NCI-H2227 treated with DMSO at 0.1 percent for 48 hours (cell line): ENCODE measurements around the gene ZNF239.
A peak's percentile ranks its signal among the peaks of the same experiment; 100 is the strongest.
"Not testable (repeated sequence)": the region's sequence is repeated elsewhere in the genome, so short reads cannot be mapped to it uniquely, and the experiment has no call there.

Experiments
- DNase-seq: peaks from one replicate; lab custom pipeline; 2025; lab: John Stamatoyannopoulos, UW

ZNF239 gene

GRCh38 chr10:43574001-43574892 is at the start of gene ZNF239:
Gene ZNF239 (minus strand): TSS chr10:43574616. CDS start chr10:43558079, 16,537 bp downstream.
- peak; percentile 64 for DNase-seq

DNA sequence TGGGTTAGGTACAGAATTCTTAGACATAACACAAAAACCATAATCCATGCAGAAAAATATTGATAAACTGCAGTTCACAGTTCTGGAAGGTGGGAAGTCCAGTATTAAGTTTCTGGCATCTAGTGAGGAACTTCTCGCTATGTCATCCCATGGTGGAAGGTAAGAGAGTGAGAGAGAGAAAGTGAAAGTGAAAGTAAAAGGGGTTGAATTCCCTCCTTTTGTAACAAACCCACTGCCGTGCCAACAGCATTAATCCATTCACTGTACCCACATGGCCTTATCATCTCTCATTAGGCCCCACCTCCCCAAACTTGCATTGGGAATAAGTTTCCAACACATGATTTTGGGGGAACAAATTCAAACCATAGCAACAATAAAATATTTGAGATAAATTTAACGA is 48.9 kb upstream of the ZNF239 start:
- DNase-seq: no peak

DNA sequence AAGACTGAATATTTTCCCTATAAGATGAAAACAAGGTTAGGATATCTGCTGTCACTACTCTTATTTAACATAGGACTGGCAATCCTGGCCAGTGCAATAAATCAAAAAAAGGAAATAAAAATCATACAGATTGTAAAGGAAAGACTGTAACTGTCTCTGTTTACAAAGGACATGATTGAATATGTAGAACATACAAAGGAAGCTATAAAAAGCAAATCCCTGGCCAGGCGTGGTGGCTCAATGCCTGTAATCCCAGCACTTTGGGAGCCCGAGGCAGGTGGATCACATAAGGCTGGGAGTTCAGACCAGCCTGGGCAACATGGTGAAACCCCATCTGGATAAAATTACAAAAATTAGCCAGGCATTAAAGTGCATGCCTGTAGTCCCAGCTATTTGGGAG is 47.6 kb upstream of the ZNF239 start:
- no peak for DNase-seq

DNA sequence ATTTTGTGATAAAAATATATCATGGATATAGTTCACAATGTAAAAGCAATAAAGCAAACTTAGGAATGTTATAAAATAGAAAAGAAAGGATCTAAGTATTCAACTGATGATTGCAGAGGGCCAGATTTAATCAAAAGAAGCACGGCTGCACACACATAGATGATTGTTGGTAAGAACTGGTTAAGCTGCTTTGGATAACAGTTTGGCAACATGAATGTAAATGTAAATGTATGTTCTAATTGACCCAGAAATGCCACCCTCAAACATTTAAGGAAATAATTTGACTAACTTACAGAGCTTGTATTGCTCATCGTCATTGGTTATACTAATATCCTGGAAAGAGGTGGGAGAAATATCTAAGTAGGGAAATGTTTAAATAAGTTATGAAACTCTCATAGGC is 45.0 kb upstream of the ZNF239 start:
- DNase-seq: no peak

DNA sequence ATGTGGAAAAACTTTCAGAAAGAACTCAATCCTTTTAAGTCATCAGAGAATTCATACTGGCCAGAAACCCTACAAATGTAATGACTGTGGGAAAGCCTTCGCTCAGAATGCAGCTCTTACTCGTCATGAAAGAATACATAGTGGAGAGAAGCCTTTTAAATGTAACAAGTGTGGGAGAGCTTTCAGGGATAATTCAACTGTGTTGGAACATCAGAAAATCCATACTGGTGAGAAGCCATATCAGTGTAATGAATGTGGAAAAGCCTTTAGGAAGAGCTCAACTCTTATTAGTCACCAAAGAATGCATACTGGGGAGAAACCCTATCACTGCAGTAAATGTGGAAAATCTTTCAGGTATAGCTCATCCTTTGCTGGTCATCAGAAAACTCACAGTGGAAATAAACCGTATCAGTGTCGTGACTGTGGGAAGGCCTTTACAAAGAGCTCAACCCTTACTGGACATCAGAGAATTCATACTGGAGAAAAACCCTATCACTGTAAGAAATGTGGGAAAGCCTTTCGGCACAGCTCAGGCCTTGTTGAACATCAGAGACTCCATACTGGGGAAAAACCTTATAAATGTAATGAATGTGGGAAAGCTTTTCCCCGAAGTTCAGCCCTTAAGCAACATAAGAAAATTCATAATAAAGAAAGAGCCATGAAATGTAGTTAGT is 42.4 kb upstream of the ZNF239 start:
- no peak for DNase-seq

DNA sequence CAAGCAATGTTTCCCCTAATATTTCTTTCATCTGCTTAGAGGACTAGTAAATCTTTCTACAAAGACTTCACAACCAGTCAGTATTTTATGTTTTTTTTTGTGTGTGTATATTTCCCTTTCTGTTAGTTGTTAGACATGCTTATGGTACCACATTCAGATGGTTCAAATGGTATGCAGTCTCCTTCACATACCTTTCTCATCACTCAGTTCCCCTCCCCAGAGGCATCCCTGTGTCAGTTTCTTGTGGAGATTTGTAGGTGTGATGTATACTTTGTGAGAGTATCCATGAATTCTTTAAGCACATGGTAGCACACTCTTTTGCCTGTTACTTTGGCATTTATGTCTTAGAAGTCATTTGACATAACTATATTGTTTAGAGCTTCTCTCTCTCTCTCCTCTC is 36.2 kb upstream of the ZNF239 start:
- no peak for DNase-seq

DNA sequence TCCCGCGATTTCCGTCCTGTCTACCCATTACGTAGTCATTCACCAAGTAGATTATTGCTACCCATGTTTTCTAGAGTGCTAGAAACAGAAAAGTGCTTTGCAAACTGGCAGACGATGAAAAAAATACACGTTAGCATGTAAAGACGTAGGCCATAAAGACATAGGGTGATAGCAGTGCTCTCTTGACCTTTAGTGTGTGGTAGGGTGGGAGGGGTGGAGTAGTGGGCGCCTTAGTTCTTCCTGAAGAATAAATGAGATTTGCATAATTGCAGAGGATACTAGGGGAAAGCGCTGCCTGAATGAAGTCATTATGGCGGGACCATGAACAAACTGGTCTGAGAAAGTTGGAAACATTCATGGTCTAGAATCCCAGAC is 32.8 kb upstream of the ZNF239 start:
- DNase-seq: no peak

GRCh38 chr10:43606323-43607198 is 32.1 kb upstream of the ZNF239 start, which contains the start of gene ZNF485:
Gene ZNF485 (plus strand): TSS chr10:43606438. CDS start chr10:43607051, 613 bp downstream.
- peak; percentile 38 for DNase-seq

- DNase-seq: no peak
Observed at GRCh38 chr10:43605850-43606322, 31.5 kb upstream of the ZNF239 start.

GRCh38 chr10:43601576-43601975 is 27.2 kb upstream of the ZNF239 start:
- DNase-seq: not testable (repeated sequence)

- DNase-seq: no peak
Observed at GRCh38 chr10:43599333-43599732, 24.9 kb upstream of the ZNF239 start.

DNA sequence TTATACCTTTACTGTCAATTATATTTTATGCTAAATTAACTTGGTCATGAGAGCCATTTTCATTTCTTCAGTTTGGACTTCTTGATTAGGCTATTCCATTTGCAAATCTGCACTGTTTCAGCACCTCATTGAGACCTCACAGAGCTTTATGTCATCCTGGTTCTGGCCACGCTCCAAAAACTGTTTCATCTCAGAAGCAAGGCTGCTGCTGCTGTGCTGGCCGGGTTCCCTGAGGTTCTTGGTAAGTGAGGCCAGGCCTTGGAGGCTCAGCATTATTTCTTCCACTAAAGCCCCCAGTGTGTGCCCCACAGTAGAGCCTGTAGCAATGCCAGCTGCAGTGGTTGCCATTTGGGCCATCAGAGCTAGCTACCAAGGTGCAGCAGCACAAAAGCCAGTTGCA is 24.0 kb upstream of the ZNF239 start:
- DNase-seq: no peak

GRCh38 chr10:43596546-43596945 is 22.1 kb upstream of the ZNF239 start:
- no peak for DNase-seq

DNA sequence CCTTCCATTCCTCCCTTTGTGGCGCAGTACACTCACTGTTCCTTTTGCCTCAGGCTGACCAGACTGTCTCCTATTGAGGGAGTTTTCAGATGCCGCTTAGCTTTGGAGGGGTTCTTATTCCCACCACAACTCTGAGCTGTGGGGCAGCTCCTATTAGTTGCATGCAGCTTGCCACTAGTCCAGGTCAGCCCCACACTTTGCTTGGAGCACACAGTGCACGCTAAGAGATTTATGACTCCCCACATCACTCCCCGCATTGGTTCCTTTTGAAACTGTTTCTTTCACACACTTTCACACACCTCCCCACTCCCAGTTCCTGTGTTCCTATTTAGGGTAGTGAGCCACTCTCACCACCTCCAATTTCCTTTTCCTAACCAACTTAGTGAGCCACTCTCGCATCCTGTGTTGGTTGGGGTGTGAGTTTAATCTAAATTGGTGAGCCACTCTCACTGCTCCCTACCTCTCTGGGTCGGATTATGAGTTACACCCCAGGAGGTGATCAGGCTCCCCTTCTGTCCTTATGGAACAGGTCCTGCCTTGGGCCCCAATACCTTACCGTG is 21.4 kb upstream of the ZNF239 start:
- no peak for DNase-seq

DNA sequence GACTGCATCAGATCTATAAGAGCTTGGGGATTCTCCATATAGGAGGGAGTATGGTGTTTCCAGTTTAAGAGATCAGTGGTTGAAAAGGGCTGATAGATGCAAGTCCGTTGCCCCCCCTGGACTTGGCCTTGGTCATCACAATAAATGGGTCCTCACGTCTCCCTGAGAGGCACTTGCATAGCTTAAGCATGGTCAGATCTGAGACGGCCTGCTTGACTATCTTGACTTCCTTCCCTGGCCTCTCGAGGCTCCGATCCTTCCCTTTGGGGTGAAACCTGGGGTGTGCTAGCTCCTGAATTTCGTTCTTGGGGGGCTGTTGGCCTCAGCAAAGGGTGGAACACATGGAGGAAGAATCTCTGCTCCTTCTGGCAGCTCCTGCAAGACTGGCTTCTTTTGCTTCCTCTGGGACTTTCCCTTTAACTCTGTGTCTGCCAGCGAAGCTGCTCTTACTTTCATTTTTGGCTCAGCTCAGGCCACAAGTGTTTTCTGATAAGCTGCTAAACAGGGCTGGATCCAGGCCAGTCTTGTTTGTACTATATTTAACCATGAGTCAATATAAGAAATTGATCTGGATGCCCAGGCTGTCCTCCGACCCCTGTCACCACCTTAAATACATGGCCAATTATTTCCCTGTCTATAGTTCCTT is 20.7 kb upstream of the ZNF239 start:
- no peak for DNase-seq

DNA sequence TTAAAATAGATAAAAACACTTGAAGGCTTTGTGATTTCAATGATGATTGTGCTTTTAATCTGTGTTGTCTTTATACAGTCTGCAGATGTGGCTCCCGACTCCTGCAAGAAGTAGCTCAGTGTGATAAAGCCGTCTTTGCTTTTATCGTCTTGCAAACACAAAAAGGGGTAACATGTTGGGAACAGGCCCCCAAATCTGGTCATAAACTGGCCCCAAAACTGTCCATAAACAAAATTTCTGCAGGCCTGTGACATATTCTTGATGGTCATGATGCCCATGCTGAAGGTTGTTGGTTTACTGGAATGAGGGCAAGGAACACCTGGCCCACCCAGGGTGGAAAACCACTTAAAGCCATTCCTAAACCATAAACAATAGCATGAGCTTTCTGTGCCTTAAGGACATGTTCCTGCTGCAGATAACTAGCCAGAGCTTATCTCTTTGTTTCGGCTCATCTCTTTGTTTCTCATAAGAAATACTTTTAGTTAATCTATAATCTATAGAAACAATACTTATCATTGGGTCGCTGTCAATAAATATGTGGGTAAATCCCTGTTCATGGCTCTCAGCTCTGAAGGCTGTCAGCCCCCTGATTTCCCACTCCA is 17.0 kb upstream of the ZNF239 start:
- DNase-seq: no peak

GRCh38 chr10:43586730-43587115 is 12.3 kb upstream of the ZNF239 start:
- DNase-seq: not testable (repeated sequence)

- no peak for DNase-seq
Observed at GRCh38 chr10:43585981-43586729, 11.7 kb upstream of the ZNF239 start.

DNA sequence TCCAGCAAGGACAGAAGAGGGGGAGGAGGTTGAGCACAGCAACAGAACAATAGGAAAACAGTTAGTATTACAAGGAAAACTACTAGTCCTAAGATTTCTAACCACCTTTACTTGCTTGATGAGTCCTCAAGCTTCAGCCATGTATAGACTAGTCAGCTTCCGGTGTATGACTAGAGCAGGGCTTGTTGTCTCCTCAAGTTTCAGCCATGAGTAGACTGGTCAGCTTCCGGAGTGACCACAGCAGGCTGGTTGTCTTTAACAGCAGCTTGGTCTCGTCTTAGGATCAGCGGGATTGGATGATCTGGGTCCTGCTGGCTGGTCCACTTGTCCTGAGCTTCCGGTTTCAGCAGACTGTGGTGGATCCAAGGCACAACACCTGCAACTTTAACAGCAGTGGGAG is 10.6 kb upstream of the ZNF239 start:
- DNase-seq: no peak

DNA sequence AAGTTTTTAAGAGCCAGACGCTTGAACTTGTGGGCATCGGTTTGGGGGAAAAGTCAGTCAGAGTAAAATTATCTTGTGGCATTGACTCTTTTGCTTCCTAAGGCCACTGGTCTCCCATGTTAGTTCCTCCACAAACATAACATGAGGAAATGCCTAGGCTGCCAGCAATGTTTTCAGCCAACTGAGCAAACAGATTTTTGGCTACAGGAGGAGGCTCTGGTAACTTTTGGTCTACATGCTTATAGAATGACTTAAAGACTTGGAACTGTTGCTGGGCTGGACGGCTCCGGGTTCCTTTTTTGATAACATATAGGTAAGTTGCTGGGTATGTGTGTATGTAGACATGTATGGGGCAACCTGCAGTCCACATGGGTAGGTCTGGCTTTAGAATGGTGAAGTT is 9.6 kb upstream of the ZNF239 start:
- no peak for DNase-seq
